Gastrocnemius medialis (tissue), 4 donors: Measurements from ENCODE around the gene NOXRED1. TPM values are rescaled to one million over a fixed set of nuclear protein-coding genes. Genes with fewer than 3 reads are reported as not detected.
"Not testable (repeated sequence)": the region's sequence is repeated elsewhere in the genome, so short reads cannot be mapped to it uniquely, and the experiment has no call there.

Experiments
- ATAC-seq, 2 donors: fragments of 150-250 bp; one replicate each; pipeline ENCODE4 v1.9.1; 2016
- DNase-seq, 2 donors: peaks; one replicate each; pipeline ENCODE4 v3.0.0-alpha.2; 2019
- H3K27ac ChIP-seq, 4 donors: fragments of 200-600 bp; sonication (generic); 1 replicate in 1 of 4; 2 replicates in 3 of 4; pipeline ENCODE4 v1.5.1; 2016 to 2018; ENCODE audit warnings: mild to moderate bottlenecking in 2 of 4, moderate library complexity in 1 of 4
- H3K27me3 ChIP-seq, 3 donors: fragments of 200-600 bp; sonication (generic) in 2 of 3; 1 replicate in 1 of 3; 2 replicates in 2 of 3; pipeline versions ENCODE4 v1.5.1 to v1.6.0; 2016 to 2019; ENCODE audit warnings: mild to moderate bottlenecking in 1 of 3, moderate library complexity in 1 of 3
- H3K36me3 ChIP-seq, 2 donors: fragments of 200-600 bp; sonication (generic) in 1 of 2; one replicate each; pipeline ENCODE4 v1.5.1; 2017 to 2018
- H3K4me1 ChIP-seq, 2 donors: fragments of 200-600 bp; sonication (generic) in 1 of 2; one replicate each; pipeline ENCODE4 v1.5.1; 2016 to 2017; ENCODE audit warnings: mild to moderate bottlenecking in 2 of 2
- H3K4me3 ChIP-seq, 4 donors: fragments of 200-600 bp; sonication (generic) in 3 of 4; 1 replicate in 1 of 4; 2 replicates in 3 of 4; pipeline ENCODE4 v1.5.1; 2016 to 2019; ENCODE audit warnings: mild to moderate bottlenecking in 2 of 4
- H3K9me3 ChIP-seq, 3 donors: fragments of 200-600 bp; sonication (generic) in 2 of 3; 1 replicate in 1 of 3; 2 replicates in 2 of 3; pipeline ENCODE4 v1.5.1; 2016 to 2019
- POLR2A ChIP-seq, 2 donors: fragments of 450-650 bp; IDR thresholded peaks; one replicate each; pipeline ENCODE4 v1.6.1; 2017; ENCODE audit warnings: antibody characterized with exemption in 2 of 2, mild to moderate bottlenecking in 2 of 2, moderate library complexity in 2 of 2
- in situ Hi-C, 4 donors: fragments of 200-750 bp; cut with MboI; loops; one replicate each; pipeline versions ENCODE4 v1.15.0 to v1.8.0; 2017; ENCODE audit warnings: low sequenced_read_pairs in 4 of 4
- intact Hi-C: fragments of 100-400 bp; cut with DNase I; formaldehyde crosslinking; loops from one replicate; pipeline ENCODE4 v1.15.1; 2023; ENCODE audit warnings: low total_unique reads
- total RNA-seq, 4 donors: library from RNA; depleted of rRNA; stranded (reverse); fragments of >200 nt; gene quantifications; one replicate each; pipeline versions ENCODE4 v1.1.0 to v1.2.3, GENCODE V29; 2016
- TF ChIP-seq, protein P1 (sequence below), 5 experiments: fragments of 450-650 bp in 3 of 5; fragments of 200-600 bp in 2 of 5; sonication (generic) in 2 of 5; IDR thresholded peaks in 4 of 5; conservative IDR thresholded peaks in 1 of 5; 1 replicate in 4 of 5; 2 replicates in 1 of 5; pipeline ENCODE4 v1.5.1; 2016 to 2019; ENCODE audit warnings: antibody characterized with exemption in 5 of 5, mild to moderate bottlenecking in 3 of 5, moderate library complexity in 3 of 5

Gene NOXRED1
- total RNA-seq, 4 donors from 2014 or later = not detected

DNA sequence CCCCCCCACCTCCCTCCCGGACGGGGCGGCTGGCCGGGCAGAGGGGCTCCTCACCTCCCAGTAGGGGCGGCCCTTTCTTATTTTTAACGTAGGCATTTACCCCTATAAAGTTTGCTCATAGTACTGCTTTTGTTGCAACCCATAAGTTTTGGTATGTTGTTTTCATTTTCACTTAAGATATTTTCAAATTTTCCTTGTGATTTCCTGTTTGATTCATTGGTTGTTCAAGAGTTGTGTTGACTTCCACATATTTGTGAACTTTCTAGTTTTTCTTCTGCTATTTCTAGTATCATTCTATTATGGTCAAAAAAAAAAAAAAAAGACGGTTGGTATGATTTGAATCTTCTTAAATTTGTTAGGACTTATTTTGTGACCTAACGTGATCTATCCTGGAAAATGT, 6.5 kb downstream of the NOXRED1 start:
- in situ Hi-C loops = no loop called here
- no peak for ATAC-seq

DNA sequence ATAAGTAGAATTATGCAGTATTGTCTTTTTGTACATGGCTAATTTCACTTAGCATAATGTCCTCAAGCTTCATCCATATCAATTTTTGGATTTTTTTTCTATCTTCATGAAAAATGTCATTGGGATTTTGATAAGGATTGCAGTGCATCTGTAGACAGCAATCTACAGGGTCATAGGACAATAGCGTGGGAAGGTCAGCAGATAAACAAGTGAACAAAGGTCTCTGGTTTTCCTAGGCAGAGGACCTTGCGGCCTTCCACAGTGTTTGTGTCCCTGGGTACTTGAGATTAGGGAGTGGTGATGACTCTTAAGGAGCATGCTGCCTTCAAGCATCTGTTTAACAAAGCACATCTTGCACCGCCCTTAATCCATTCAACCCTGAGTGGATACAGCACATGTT, 7.2 kb downstream of the NOXRED1 start:
- H3K36me3 ChIP-seq, H3K9me3 ChIP-seq, H3K4me1 ChIP-seq, ATAC-seq, in situ Hi-C loops, H3K4me3 ChIP-seq, DNase-seq, H3K27ac ChIP-seq, intact Hi-C loops, H3K27me3 ChIP-seq: not testable (repeated sequence)

More for the DNA sequence above, 6.5 kb downstream of the NOXRED1 start:
- TF ChIP-seq, protein P1, sequence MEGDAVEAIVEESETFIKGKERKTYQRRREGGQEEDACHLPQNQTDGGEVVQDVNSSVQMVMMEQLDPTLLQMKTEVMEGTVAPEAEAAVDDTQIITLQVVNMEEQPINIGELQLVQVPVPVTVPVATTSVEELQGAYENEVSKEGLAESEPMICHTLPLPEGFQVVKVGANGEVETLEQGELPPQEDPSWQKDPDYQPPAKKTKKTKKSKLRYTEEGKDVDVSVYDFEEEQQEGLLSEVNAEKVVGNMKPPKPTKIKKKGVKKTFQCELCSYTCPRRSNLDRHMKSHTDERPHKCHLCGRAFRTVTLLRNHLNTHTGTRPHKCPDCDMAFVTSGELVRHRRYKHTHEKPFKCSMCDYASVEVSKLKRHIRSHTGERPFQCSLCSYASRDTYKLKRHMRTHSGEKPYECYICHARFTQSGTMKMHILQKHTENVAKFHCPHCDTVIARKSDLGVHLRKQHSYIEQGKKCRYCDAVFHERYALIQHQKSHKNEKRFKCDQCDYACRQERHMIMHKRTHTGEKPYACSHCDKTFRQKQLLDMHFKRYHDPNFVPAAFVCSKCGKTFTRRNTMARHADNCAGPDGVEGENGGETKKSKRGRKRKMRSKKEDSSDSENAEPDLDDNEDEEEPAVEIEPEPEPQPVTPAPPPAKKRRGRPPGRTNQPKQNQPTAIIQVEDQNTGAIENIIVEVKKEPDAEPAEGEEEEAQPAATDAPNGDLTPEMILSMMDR (IDR thresholded peaks at IDR 0.05 in 4 of 5, conservative IDR thresholded peaks at IDR 0.05 in 1 of 5) = no peak
- TF ChIP-seq POLR2A (IDR thresholded peaks at IDR 0.05) = no peak
- Histone ChIP-seq H3K9me3 (peaks cover 0 to 5% (median 0%) of the 10 kb centered on the region in 3 donors), H3K4me3 (no peak overlapping the region), H3K4me1 (no peaks in the 10 kb centered on the region), H3K27ac (no peak overlapping the region), H3K36me3 (peaks cover 0 to 14% of the 10 kb centered on the region in 2 donors), H3K27me3 (no peaks in the 10 kb centered on the region)
- DNase-seq = no peak
- intact Hi-C loops = no loop called here

DNA sequence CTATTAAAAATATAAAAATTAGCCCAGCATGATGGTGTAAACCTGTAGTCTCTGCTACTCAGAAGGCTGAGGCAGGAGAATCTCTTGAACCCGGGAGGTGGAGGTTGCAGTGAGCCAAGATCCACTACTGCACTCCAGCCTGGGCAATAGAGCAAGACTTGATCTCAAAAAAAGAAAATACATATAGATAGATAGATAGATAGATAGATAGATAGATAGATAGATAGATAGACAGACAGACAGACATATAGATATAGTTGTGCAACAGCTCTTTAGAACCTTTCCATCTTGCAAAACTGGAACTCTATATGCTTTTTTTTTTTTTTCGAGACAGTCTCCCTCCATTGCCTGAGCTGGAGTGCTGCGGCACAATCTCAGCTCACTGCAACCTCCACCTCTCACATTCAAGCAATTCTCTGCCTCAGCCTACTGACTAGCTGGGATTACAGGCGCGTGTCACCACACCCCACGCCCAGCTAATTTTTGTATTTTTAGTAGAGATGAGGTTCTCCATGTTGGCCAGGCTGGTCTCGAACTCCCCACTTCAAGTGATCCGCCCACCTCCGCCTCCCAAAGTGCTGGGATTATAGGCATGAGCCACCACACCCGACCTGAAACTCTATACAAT, 7.8 kb downstream of the NOXRED1 start:
- H3K9me3 ChIP-seq, in situ Hi-C loops, H3K4me3 ChIP-seq, H3K27me3 ChIP-seq, H3K4me1 ChIP-seq, DNase-seq, H3K27ac ChIP-seq, H3K36me3 ChIP-seq, ATAC-seq, intact Hi-C loops: not testable (repeated sequence)

DNA sequence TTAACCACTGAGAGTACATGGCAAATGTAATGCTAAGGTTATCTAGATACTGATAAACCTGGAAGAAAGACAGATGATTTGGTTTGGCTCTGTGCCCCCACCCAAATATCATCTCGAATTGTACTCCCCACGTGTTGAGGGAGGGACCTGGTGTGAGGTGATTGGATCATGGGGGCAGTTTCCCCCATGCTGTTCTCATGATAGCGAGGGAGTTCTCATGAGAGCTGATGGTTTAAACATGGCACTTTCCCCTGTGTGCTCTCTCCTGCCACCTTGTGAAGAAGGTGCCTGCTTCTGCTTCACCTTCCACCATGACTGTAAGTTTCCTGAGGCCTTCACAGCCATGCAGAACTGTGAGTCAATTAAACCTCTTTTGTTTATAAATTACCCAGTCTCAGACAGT, 14.2 kb downstream of the NOXRED1 start:
- no peaks in the 10 kb centered on the region for H3K9me3 ChIP-seq
- intact Hi-C loops (no loop called here), in situ Hi-C loops (no loop called here)
- H3K27me3 ChIP-seq = no peaks in the 10 kb centered on the region
- ATAC-seq = no peak
- H3K4me3 ChIP-seq = no peak overlapping the region
- no peaks in the 10 kb centered on the region for H3K4me1 ChIP-seq
- no peaks in the 10 kb centered on the region for H3K36me3 ChIP-seq
- no peak overlapping the region for H3K27ac ChIP-seq
- TF ChIP-seq POLR2A (IDR thresholded peaks at IDR 0.05) = no peak
- TF ChIP-seq, protein P1 (IDR thresholded peaks at IDR 0.05 in 4 of 5, conservative IDR thresholded peaks at IDR 0.05 in 1 of 5) = no peak
- no peak for DNase-seq

DNA sequence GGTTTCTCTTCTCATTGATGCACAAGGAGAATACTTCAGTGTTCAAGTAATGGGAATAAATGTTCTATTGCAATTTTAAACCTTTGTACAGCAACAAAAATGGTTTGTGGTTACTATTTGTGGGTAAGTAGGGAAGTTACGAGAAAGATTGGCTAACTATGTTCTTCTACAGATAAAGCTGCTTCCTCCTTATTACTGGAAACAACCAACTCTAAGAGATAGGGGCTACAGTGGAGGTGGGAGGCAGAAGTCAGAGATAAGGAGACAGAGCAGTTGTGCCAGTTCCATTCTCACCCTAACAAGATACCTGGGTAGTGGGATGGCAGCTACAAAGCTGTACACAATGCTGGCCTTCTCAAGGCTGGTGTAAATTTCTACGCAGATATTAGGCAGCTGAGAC, 16.2 kb downstream of the NOXRED1 start:
- TF ChIP-seq, protein P1 (IDR thresholded peaks at IDR 0.05 in 4 of 5, conservative IDR thresholded peaks at IDR 0.05 in 1 of 5) = no peak
- no peak for TF ChIP-seq POLR2A (IDR thresholded peaks at IDR 0.05)
- Histone ChIP-seq H3K36me3 (no peaks in the 10 kb centered on the region), H3K9me3 (no peaks in the 10 kb centered on the region), H3K4me1 (no peaks in the 10 kb centered on the region), H3K27me3 (no peaks in the 10 kb centered on the region), H3K4me3 (no peak overlapping the region), H3K27ac (no peak overlapping the region)
- ATAC-seq (no peak), DNase-seq (no peak)
- in situ Hi-C loops = no loop called here
- intact Hi-C loops = no loop called here

DNA sequence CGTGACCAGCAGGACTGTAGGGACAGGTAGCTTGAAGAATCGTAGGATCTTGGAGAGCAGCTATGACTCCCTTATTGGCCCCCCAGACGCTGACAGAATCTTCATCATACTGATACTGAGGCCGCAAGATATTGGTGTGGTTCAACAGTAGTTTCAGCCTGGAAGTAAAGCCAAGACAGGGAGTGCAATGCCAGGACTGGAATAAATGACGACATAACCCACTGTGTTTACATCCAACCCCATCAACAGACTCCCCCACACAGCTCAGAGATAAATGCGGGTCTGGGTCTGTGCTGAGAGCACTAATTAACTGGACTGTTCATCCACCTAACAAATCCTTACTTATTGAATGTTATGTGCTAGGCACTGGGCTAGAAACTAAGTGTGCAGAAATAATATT, 16.6 kb downstream of the NOXRED1 start:
- intact Hi-C loops = no loop called here
- no peaks in the 10 kb centered on the region for H3K4me1 ChIP-seq
- H3K36me3 ChIP-seq = no peaks in the 10 kb centered on the region
- no peak overlapping the region for H3K4me3 ChIP-seq
- TF ChIP-seq POLR2A (IDR thresholded peaks at IDR 0.05) = no peak
- TF ChIP-seq, protein P1 (IDR thresholded peaks at IDR 0.05 in 4 of 5, conservative IDR thresholded peaks at IDR 0.05 in 1 of 5) = no peak
- DNase-seq = no peak
- in situ Hi-C loops = no loop called here
- no peak overlapping the region for H3K27ac ChIP-seq
- ATAC-seq = no peak
- H3K27me3 ChIP-seq = no peaks in the 10 kb centered on the region
- no peaks in the 10 kb centered on the region for H3K9me3 ChIP-seq
